SK-N-SH treated with all-trans-retinoic acid at 6 μM for 48 hours (cell line): ENCODE data around the gene MNX1.

Experiments used
- ATAC-seq: fragments of 200-7000 bp; cut with Tn5 transposase; 3 replicates; pipeline ENCODE4 v1.9.1; 2020; ENCODE audit warnings: mild to moderate bottlenecking, moderate library complexity
- ARNTL ChIP-seq: fragments of 450-650 bp; formaldehyde crosslinking; IDR thresholded peaks from 2 replicates; pipeline ENCODE4 v1.5.0; 2020; ENCODE audit warnings: low read depth, mild to moderate bottlenecking, moderate library complexity, borderline replicate concordance
- BACH2 ChIP-seq: fragments of 250-450 bp; sonication (Bioruptor Pico); IDR thresholded peaks from 2 replicates; pipeline ENCODE4 v1.9.0; 2021; ENCODE audit warnings: mild to moderate bottlenecking, borderline replicate concordance
- CSDC2 ChIP-seq: fragments of 250-450 bp; sonication (Bioruptor Pico); IDR thresholded peaks from 2 replicates; pipeline ENCODE4 v1.5.0; 2020; ENCODE audit warnings: mild to moderate bottlenecking, moderate library complexity
- ESRRG ChIP-seq: fragments of 250-450 bp; sonication (Bioruptor Pico); IDR thresholded peaks from 2 replicates; pipeline ENCODE4 v1.6.1; 2021; ENCODE audit warnings: mild to moderate bottlenecking
- GLIS3 ChIP-seq: fragments of 250-450 bp; sonication (Bioruptor Pico); IDR thresholded peaks from 2 replicates; pipeline ENCODE4 v1.5.0; 2020; ENCODE audit warnings: mild to moderate bottlenecking, moderate library complexity
- ISL1 ChIP-seq: fragments of 250-450 bp; sonication (Bioruptor Pico); IDR thresholded peaks from 2 replicates; pipeline ENCODE4 v2.1.2; 2022; ENCODE audit warnings: mild to moderate bottlenecking, moderate library complexity
- OSR1 ChIP-seq: fragments of 250-450 bp; sonication (Bioruptor Pico); IDR thresholded peaks from 2 replicates; pipeline ENCODE4 v1.8.0; 2022; ENCODE audit warnings: moderate library complexity, mild to moderate bottlenecking, inconsistent platforms
- PATZ1 ChIP-seq: fragments of 250-450 bp; sonication (Bioruptor Pico); IDR thresholded peaks from 2 replicates; pipeline ENCODE4 v1.8.0; 2020; ENCODE audit warnings: mild to moderate bottlenecking, moderate library complexity, borderline replicate concordance
- POU6F1 ChIP-seq: fragments of 250-450 bp; sonication (Bioruptor Pico); IDR thresholded peaks from 2 replicates; pipeline ENCODE4 v1.8.0; 2021; ENCODE audit warnings: low read depth, mild to moderate bottlenecking, moderate library complexity, borderline replicate concordance
- PPARA ChIP-seq: fragments of 250-450 bp; sonication (Bioruptor Pico); IDR thresholded peaks from 2 replicates; pipeline ENCODE4 v1.5.0; 2020; ENCODE audit warnings: mild to moderate bottlenecking, borderline replicate concordance
- RARB ChIP-seq: fragments of 250-450 bp; sonication (Bioruptor Pico); IDR thresholded peaks from 2 replicates; pipeline ENCODE4 v1.8.0; 2021; ENCODE audit warnings: mild to moderate bottlenecking, moderate library complexity
- TCF4 ChIP-seq: fragments of 250-450 bp; sonication (Bioruptor Pico); IDR thresholded peaks from 2 replicates; pipeline ENCODE4 v1.8.0; 2021; ENCODE audit warnings: mild to moderate bottlenecking, moderate library complexity, borderline replicate concordance
- TOX ChIP-seq: fragments of 250-450 bp; sonication (Bioruptor Pico); IDR thresholded peaks from 2 replicates; pipeline ENCODE4 v1.8.0; 2021; ENCODE audit warnings: mild to moderate bottlenecking, moderate library complexity, borderline replicate concordance
- TSHZ2 ChIP-seq: fragments of 250-450 bp; sonication (Bioruptor Pico); IDR thresholded peaks from 2 replicates; pipeline ENCODE4 v1.5.0; 2020; ENCODE audit warnings: mild to moderate bottlenecking, moderate library complexity
- ZC3H10 ChIP-seq: fragments of 250-450 bp; sonication (Bioruptor Pico); IDR thresholded peaks from 2 replicates; pipeline ENCODE4 v1.5.1; 2021; ENCODE audit warnings: mild to moderate bottlenecking, moderate library complexity
- ZFP3 ChIP-seq: fragments of 250-450 bp; sonication (Bioruptor Pico); IDR thresholded peaks from 2 replicates; pipeline ENCODE4 v1.5.0; 2020; ENCODE audit warnings: mild to moderate bottlenecking, moderate library complexity
- ZFP30 ChIP-seq: fragments of 450-650 bp; formaldehyde crosslinking; IDR thresholded peaks from 2 replicates; pipeline ENCODE4 v1.5.0; 2022; ENCODE audit warnings: mild to moderate bottlenecking, moderate library complexity
- ZNF565 ChIP-seq: fragments of 450-650 bp; formaldehyde crosslinking; conservative IDR thresholded peaks from 2 replicates; pipeline ENCODE4 v1.5.0; 2020; ENCODE audit warnings: low read depth, mild to moderate bottlenecking, moderate library complexity
- ZNF70 ChIP-seq: fragments of 450-650 bp; formaldehyde crosslinking; IDR thresholded peaks from 2 replicates; pipeline ENCODE4 v1.5.0; 2020; ENCODE audit warnings: mild to moderate bottlenecking, moderate library complexity
- ZNF8 ChIP-seq: fragments of 450-650 bp; formaldehyde crosslinking; IDR thresholded peaks from 2 replicates; pipeline ENCODE4 v1.5.0; 2020; ENCODE audit warnings: mild to moderate bottlenecking, moderate library complexity
- TF ChIP-seq, protein P1 (sequence below): fragments of 250-450 bp; sonication (Bioruptor Pico); IDR thresholded peaks from 2 replicates; pipeline ENCODE4 v1.5.1; 2020; ENCODE audit warnings: low read depth, mild to moderate bottlenecking, moderate library complexity
- TF ChIP-seq, protein P2 (sequence below): fragments of 250-450 bp; sonication (Bioruptor Pico); IDR thresholded peaks from 2 replicates; pipeline ENCODE4 v1.5.1; 2021; ENCODE audit warnings: mild to moderate bottlenecking, moderate library complexity

Gene MNX1

DNA sequence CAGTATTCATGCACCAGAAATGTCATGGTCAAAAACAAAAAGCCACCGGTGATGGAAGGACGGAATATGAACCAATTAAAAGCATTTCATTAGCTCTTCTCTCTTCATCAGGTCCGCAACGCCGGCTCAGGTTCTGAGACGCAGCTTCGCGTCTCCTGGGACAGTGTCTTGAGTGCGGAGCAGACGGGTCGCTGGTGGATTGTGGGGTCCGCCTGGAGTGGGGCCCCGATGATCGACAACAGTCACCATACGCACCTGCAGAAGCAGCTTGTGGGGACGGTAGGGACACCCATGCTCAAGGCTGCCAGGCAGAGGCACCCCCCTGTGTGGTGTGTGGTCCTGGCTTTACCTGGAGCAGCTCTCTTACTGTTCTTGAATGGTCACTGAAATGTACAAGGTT lies 47.6 kb downstream of the MNX1 start:
- ATAC-seq: no peak
- TF ChIP-seq ZNF70 (CRISPR knock-in tag): no peak

GRCh38 chr7:156962145-156962544 lies 48.3 kb downstream of the MNX1 start:
- no peak for ATAC-seq
- TF ChIP-seq ZNF8 (CRISPR knock-in tag) (no peak), BACH2 (CRISPR knock-in tag) (no peak), TCF4 (CRISPR knock-in tag) (no peak), ARNTL (CRISPR knock-in tag) (no peak), PATZ1 (CRISPR knock-in tag) (no peak), ZNF565 (CRISPR knock-in tag) (no peak), POU6F1 (CRISPR knock-in tag) (no peak), ZFP3 (CRISPR knock-in tag) (no peak), PPARA (no peak), ISL1 (CRISPR knock-in tag) (no peak), RARB (CRISPR knock-in tag) (no peak), CSDC2 (CRISPR knock-in tag) (no peak), ZFP30 (no peak), GLIS3 (no peak), ZNF70 (CRISPR knock-in tag) (no peak), TOX (CRISPR knock-in tag) (no peak)
- TF ChIP-seq, protein P1, sequence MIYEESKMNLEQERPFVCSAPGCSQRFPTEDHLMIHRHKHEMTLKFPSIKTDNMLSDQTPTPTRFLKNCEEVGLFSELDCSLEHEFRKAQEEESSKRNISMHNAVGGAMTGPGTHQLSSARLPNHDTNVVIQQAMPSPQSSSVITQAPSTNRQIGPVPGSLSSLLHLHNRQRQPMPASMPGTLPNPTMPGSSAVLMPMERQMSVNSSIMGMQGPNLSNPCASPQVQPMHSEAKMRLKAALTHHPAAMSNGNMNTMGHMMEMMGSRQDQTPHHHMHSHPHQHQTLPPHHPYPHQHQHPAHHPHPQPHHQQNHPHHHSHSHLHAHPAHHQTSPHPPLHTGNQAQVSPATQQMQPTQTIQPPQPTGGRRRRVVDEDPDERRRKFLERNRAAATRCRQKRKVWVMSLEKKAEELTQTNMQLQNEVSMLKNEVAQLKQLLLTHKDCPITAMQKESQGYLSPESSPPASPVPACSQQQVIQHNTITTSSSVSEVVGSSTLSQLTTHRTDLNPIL (CRISPR knock-in tag): no peak
- TF ChIP-seq, protein P2, sequence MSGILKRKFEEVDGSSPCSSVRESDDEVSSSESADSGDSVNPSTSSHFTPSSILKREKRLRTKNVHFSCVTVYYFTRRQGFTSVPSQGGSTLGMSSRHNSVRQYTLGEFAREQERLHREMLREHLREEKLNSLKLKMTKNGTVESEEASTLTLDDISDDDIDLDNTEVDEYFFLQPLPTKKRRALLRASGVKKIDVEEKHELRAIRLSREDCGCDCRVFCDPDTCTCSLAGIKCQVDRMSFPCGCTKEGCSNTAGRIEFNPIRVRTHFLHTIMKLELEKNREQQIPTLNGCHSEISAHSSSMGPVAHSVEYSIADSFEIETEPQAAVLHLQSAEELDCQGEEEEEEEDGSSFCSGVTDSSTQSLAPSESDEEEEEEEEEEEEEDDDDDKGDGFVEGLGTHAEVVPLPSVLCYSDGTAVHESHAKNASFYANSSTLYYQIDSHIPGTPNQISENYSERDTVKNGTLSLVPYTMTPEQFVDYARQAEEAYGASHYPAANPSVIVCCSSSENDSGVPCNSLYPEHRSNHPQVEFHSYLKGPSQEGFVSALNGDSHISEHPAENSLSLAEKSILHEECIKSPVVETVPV (CRISPR knock-in tag): no peak

DNA sequence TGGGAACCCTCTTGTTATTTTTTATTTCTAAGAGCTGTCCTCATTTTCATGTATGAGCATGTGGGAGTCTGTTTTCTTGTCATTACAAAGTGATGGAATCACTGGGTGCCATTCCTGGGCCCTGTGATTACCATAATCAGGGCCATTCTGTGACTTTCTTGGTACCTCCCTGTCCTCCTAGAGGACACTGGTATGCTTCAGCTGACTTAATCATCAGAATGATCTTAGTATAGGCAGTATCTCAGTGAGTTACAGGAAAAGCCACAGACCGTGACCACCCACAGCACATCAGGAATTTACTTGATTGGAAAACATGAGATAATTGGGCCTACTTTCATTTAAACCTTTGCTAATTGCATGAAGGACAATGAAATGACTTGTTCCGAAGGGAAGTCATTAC lies 53.7 kb downstream of the MNX1 start:
- TF ChIP-seq, protein P2 (CRISPR knock-in tag): no peak
- ATAC-seq: no peak

GRCh38 chr7:156954941-156955340 lies 55.5 kb downstream of the MNX1 start:
- no peak for ATAC-seq
- no peak for TF ChIP-seq RARB (CRISPR knock-in tag)
- no peak for TF ChIP-seq ZFP3 (CRISPR knock-in tag)
- no peak for TF ChIP-seq ZFP30
- no peak for TF ChIP-seq PPARA
- no peak for TF ChIP-seq OSR1 (CRISPR knock-in tag)
- TF ChIP-seq POU6F1 (CRISPR knock-in tag): no peak
- TF ChIP-seq ESRRG (CRISPR knock-in tag): no peak
- TF ChIP-seq TSHZ2 (CRISPR knock-in tag): no peak
- no peak for TF ChIP-seq ARNTL (CRISPR knock-in tag)
- TF ChIP-seq ISL1 (CRISPR knock-in tag): no peak
- no peak for TF ChIP-seq ZNF70 (CRISPR knock-in tag)
- TF ChIP-seq ZC3H10 (CRISPR knock-in tag): no peak
